GM12873 (cell line): ENCODE results near the gene CDH23.
A peak's percentile ranks its signal among the peaks of the same experiment; 100 is the strongest.

ENCODE experiments used
- TF ChIP-seq, protein P1 (sequence below): IDR thresholded peaks from 2 replicates; pipeline ENCODE4 v1.5.1; 2012; ENCODE audit warnings: low read depth, mild to moderate bottlenecking, moderate library complexity, low read length, control low read depth; ENCODE audit not compliant: insufficient read depth; ENCODE audit errors: missing control alignments

CDH23 gene

DNA sequence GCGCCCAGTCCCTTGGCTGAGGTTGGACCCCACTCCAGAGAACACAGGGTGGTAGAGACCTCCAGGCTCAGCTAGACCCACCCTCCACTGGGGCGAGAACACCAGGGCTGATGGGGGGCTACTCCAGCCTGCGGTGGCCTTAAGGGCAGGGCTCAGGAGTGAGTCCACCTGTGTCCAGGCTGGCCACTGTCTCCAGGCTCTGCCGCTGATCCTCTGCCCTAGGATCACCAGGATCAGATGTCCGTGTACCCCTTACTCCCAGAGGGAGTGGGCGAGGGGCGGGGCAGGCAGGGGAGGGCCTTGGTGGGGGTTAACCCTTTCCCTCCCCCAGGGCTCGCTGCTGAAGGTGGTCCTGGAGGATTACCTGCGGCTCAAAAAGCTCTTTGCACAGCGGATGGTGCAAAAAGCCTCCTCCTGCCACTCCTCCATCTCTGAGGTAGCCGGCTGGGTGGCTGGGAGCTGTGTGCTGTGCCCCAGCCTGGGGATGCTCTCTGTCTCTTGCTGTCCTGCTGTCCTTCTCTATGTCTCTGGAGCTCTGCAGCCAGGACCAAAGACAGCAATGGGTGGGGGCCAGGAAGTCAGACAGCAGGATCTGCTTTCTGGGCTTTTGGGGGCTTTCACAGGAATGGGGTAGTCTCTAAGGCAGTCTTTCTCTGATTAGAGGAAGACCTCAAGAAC lies 416.3 kb downstream of the CDH23 start:
- TF ChIP-seq, protein P1, sequence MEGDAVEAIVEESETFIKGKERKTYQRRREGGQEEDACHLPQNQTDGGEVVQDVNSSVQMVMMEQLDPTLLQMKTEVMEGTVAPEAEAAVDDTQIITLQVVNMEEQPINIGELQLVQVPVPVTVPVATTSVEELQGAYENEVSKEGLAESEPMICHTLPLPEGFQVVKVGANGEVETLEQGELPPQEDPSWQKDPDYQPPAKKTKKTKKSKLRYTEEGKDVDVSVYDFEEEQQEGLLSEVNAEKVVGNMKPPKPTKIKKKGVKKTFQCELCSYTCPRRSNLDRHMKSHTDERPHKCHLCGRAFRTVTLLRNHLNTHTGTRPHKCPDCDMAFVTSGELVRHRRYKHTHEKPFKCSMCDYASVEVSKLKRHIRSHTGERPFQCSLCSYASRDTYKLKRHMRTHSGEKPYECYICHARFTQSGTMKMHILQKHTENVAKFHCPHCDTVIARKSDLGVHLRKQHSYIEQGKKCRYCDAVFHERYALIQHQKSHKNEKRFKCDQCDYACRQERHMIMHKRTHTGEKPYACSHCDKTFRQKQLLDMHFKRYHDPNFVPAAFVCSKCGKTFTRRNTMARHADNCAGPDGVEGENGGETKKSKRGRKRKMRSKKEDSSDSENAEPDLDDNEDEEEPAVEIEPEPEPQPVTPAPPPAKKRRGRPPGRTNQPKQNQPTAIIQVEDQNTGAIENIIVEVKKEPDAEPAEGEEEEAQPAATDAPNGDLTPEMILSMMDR: no peak

DNA sequence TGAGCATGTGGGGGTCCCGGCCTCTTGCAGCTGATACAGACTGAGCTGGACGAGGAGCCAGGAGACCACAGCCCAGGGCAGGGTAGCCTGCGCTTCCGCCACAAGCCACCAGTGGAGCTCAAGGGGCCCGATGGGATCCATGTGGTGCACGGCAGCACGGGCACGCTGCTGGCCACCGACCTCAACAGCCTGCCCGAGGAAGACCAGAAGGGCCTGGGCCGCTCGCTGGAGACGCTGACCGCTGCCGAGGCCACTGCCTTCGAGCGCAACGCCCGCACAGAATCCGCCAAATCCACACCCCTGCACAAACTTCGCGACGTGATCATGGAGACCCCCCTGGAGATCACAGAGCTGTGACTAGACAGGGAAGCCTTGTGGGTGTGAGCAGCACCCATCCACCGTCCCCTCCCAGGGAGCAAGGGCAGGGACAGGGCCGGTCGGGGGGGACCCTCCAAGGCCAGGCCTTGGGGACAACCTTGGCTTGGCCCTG lies 418.2 kb downstream of the CDH23 start:
- TF ChIP-seq, protein P1: peak; percentile 19

DNA sequence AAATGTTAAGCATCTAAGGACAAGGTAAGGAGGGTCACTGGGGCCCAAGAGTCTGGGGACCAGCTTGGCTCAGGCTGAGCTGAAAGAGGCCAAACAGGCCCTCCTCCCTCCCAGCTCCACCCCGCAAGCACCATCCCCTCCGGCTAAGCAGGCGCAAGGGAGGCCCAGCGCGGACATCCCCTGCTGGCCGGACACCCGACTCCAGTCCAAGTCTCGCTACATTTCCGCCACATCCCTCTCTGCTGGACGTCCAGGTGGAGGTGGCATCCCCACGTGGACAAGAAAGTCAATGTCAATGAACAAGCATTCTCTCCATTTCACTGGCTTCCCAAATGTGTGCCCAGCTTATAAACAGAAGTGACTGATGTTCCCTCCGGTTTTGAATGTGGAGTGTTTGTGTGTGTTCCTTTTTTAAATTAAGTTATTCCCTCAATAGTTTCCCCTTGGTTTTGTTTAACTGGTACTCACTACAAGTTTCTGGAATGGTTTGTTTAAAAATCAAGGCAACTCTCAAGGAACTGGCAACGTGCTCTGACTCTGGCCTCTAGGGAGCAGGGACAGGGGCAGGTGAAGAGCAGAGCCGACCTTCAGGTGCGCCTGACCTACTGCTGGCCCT lies 418.9 kb downstream of the CDH23 start:
- TF ChIP-seq, protein P1: no peak

DNA sequence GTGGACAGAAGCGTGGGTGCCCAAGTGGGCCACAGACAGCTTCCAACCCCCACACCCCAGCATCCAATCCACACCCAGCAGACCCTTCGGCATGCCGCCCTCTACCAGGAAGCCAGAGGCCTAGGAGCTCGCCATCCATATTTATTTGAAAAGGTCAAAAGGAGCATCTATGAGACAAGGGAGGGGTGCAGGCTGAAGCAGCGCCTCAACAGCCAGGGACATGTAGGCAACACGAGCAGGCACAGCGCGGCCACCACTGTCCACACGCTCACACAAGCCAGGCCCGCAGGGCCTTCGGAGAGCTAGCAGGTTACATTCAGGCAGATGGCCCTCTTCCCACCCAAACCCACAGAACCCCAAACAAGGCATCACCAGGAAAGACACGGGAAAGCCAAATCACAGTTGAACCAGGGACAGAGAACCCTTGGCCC lies 419.7 kb downstream of the CDH23 start:
- TF ChIP-seq, protein P1: no peak

DNA sequence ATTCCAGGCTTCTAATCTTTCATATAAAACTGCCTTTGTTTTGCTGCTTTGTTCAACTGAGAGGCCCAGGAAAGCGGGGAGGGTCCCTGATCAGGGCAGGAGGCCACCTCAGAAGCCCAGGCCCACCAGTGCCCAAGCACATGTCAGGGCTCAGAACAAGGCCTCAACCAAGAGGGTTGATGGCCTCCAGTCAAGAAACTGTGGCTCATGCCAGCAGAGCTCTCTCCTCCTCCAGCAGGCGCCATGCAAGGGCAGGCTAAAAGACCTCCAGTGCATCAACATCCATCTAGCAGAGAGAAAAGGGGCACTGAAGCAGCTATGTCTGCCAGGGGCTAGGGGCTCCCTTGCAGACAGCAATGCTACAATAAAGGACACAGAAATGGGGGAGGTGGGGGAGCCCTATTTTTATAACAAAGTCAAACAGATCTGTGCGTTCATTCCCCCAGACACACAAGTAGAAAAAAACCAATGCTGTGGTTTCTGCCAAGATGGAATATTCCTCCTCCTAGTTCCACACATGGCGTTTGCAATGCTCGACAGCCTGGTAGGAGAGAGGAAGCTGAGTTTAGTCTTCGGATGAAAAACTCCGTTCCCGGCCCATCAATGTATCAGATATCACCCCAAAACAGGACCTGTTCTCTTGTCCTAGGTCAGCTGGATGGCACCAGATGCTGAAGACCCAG lies 420.4 kb downstream of the CDH23 start:
- TF ChIP-seq, protein P1: no peak

DNA sequence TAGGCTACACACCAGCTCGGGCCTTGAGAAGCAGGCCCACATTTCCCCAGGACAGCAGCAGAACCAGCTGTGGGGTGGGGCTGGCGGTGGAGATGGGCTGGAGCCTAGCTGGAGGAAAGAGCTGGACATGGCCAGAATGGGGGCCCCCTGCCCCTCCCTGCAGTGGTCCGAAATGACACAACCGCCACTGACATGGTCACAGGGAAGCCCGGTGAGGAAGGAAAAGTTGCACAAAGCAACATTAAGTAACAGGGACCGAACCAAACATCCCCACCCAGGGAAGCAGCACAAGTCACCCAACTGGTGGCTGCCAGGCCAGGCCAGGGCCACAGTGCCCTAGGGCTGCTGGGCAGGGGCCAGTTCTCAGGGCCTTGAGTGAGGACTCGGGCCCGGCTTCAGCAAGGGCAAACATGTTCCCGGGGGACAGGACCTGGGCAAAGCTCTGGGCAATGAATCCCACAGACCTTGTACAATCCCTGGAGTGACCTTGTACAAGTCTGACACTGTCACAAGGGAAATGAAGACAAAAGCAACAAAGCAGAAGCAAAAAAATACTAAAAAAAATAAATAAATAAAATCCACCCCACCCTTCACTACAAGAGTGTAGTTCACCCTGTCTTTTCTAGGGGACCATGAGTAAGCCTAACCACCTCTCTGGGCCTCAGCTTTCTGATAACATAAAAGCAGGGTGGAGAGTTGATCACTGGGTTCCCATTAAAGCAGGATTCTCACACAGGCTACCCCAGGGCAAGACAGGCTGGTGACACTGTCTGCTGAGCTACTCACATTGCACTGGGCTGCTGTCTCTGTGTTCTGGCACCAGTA lies 421.3 kb downstream of the CDH23 start:
- TF ChIP-seq, protein P1: no peak

DNA sequence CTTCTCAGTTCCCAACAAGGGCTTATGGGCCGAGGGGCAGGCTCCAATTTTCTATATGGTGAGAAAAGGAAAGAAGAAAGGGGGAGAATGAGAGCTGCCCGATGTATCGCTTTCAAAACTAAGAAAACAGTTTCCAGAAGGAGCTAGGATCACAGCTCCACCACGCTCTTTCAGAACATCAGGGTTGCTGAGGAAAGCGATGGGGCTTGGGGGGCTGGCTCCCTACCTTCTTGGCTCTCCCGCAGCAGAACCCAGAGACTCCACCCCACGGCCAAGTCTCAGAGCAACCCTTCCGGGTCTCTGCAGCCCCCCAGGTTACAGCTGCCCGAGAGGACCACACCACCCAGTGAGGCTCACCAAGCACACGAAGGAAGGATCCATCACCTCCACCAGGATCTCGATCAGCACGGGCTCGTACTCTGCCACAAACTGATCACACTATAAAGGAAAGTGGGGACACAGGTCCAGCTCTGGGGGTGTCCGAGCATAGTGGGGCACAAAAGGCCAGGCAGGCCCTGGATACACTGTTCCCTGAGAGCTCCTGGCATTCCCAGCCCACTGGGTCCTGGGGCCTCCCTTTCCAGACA lies 422.0 kb downstream of the CDH23 start:
- TF ChIP-seq, protein P1: no peak
